HG03521 (cell line): ENCODE data around the gene C5orf24.

Experiments used
- ATAC-seq: cut with Tn5 transposase; IDR thresholded peaks from one replicate; pipeline ENCODE4 v1.9.1; 2021; ENCODE audit warnings: mild to moderate bottlenecking, moderate library complexity; ENCODE audit not compliant: unreplicated experiment

The C5orf24 gene

DNA sequence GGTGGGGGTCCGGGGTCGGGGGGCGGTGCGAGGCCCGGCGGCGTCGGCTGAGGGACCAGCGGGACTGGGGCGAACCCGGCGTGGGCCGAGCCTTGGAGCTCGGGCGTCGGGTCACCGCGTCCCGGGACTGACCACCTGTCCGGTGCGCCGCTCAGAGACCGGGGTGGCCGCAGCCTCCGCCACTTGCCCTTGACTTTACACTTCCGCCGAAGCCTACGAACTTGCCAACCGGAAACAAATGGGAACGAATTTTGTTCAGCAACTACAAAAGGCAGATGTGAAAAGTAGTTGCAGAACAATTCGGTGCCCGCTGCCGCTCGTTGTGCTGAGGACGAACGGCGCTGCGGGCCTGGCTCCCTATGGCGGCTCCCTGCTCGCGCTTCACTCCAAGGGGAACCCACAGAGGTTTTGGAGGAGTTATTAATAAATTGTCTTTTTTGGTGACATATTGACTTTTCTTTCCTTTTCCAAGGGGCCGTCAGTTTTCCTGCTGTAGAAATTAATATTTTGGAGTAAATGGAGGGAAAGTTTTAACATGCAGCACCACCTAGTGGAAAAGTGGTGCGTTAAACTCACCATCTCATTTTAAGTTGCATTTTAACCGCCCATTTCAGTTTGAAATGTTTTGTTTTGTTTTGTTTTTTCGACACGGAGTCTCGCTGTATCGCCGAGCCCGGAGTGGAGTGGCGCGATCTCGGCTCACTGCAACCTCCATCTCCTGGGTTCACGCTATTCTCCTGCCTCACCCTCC lies 59.7 kb downstream of the C5orf24 start:
- peak; percentile 24 for ATAC-seq

DNA sequence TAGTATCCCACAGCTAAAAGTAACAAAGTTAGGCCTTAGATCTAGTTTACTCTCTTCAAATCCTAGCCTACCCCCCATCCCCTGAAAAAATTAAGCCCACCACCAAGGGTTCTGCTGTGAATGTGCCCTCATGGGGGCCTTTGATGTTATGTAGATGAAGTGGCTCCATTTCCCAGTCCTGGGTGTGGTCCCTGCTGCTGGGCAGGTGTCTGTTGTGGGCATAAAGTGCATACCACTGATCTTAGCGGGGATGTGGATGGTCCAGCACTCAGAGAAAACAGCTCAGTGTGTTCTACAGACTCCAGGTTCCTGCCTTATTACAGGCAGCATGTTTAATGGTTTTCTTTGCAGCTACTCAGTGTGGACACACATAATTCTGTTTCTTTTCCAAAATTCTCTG lies 61.0 kb downstream of the C5orf24 start:
- ATAC-seq: no peak
